DND-41 (cell line): ENCODE measurements around the gene SPAG16.

ENCODE experiments used
- ATAC-seq: fragments of 200-7000 bp; cut with Tn5 transposase; 3 replicates; pipeline ENCODE4 v1.9.1; 2021; ENCODE audit warnings: low read depth; ENCODE audit not compliant: insufficient read depth
- DNase-seq: peaks from one replicate; pipeline ENCODE4 v3.0.0-alpha.2; 2020
- H2AFZ ChIP-seq: 2 replicates; pipeline ENCODE4 v1.6.0; 2012; ENCODE audit warnings: low read depth, low read length
- H3K27ac ChIP-seq: 2 replicates; pipeline ENCODE4 v1.5.1; 2012; ENCODE audit warnings: low read length, inconsistent platforms
- H3K27me3 ChIP-seq: fragments of 200-600 bp; sonication (generic); 2 replicates; pipeline ENCODE4 v1.6.0; 2012; ENCODE audit warnings: low read length, mild to moderate bottlenecking, inconsistent platforms; ENCODE audit not compliant: insufficient read depth, poor library complexity
- H3K36me3 ChIP-seq: 2 replicates; pipeline ENCODE4 v1.5.1; 2012; ENCODE audit warnings: low read length, inconsistent platforms; ENCODE audit not compliant: insufficient read depth
- H3K4me1 ChIP-seq: 2 replicates; pipeline ENCODE4 v1.5.1; 2012; ENCODE audit warnings: mild to moderate bottlenecking, low read length; ENCODE audit not compliant: insufficient read depth
- H3K4me2 ChIP-seq: 2 replicates; pipeline ENCODE4 v1.6.0; 2012; ENCODE audit warnings: mild to moderate bottlenecking, moderate library complexity, low read length, inconsistent platforms; ENCODE audit not compliant: insufficient read depth
- H3K4me3 ChIP-seq, 2 experiments: fragments of 200-600 bp in 1 of 2; shearing (Covaris generic) in 1 of 2; 2 replicates each; pipeline ENCODE4 v1.5.1; 2012 to 2016; ENCODE audit warnings: inconsistent platforms in 2 of 2, low read length in 2 of 2, mild to moderate bottlenecking in 2 of 2, low read depth in 1 of 2, moderate library complexity in 1 of 2
- H3K79me2 ChIP-seq: 2 replicates; pipeline ENCODE4 v1.6.0; 2012; ENCODE audit warnings: low read length, inconsistent platforms; ENCODE audit not compliant: insufficient read depth
- H3K9ac ChIP-seq: 2 replicates; pipeline ENCODE4 v1.6.0; 2012; ENCODE audit warnings: low read depth, mild to moderate bottlenecking, inconsistent platforms, low read length, moderate library complexity
- H3K9me3 ChIP-seq: 2 replicates; pipeline ENCODE4 v1.5.1; 2012; ENCODE audit warnings: low read length, moderate library complexity, mild to moderate bottlenecking, inconsistent platforms; ENCODE audit not compliant: insufficient read depth, severe bottlenecking
- H4K20me1 ChIP-seq: 2 replicates; pipeline ENCODE4 v1.6.0; 2012; ENCODE audit warnings: low read length; ENCODE audit not compliant: insufficient read depth
- EZH2 ChIP-seq: IDR thresholded peaks from 3 replicates; pipeline ENCODE4 v1.6.1; 2012; ENCODE audit warnings: borderline replicate concordance, low read depth, mild to moderate bottlenecking, moderate library complexity, low read length, inconsistent platforms; ENCODE audit not compliant: severe bottlenecking
- TF ChIP-seq, protein P1 (sequence below): IDR thresholded peaks from 2 replicates; pipeline ENCODE4 v1.5.1; 2012; ENCODE audit warnings: borderline replicate concordance, low read length, moderate library complexity, mild to moderate bottlenecking; ENCODE audit not compliant: poor library complexity, severe bottlenecking; ENCODE audit errors: extremely low read depth

The SPAG16 gene

GRCh38 chr2:213740453-213740852, 456.2 kb downstream of the SPAG16 start:
- no peaks in the 10 kb centered on the region for H3K36me3 ChIP-seq
- ATAC-seq (no peak), DNase-seq (no peak)
- TF ChIP-seq EZH2 = no peak
- TF ChIP-seq, protein P1, sequence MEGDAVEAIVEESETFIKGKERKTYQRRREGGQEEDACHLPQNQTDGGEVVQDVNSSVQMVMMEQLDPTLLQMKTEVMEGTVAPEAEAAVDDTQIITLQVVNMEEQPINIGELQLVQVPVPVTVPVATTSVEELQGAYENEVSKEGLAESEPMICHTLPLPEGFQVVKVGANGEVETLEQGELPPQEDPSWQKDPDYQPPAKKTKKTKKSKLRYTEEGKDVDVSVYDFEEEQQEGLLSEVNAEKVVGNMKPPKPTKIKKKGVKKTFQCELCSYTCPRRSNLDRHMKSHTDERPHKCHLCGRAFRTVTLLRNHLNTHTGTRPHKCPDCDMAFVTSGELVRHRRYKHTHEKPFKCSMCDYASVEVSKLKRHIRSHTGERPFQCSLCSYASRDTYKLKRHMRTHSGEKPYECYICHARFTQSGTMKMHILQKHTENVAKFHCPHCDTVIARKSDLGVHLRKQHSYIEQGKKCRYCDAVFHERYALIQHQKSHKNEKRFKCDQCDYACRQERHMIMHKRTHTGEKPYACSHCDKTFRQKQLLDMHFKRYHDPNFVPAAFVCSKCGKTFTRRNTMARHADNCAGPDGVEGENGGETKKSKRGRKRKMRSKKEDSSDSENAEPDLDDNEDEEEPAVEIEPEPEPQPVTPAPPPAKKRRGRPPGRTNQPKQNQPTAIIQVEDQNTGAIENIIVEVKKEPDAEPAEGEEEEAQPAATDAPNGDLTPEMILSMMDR = no peak
- H3K4me1 ChIP-seq = no peaks in the 10 kb centered on the region
- no peaks in the 10 kb centered on the region for H4K20me1 ChIP-seq
- no peak overlapping the region for H3K4me3 ChIP-seq
- no peaks in the 10 kb centered on the region for H3K27me3 ChIP-seq
- no peaks in the 10 kb centered on the region for H3K9me3 ChIP-seq
- H3K4me2 ChIP-seq = no peak overlapping the region
- H2AFZ ChIP-seq = no peak overlapping the region
- H3K27ac ChIP-seq = no peak overlapping the region
- no peak overlapping the region for H3K9ac ChIP-seq
- no peaks in the 10 kb centered on the region for H3K79me2 ChIP-seq

DNA sequence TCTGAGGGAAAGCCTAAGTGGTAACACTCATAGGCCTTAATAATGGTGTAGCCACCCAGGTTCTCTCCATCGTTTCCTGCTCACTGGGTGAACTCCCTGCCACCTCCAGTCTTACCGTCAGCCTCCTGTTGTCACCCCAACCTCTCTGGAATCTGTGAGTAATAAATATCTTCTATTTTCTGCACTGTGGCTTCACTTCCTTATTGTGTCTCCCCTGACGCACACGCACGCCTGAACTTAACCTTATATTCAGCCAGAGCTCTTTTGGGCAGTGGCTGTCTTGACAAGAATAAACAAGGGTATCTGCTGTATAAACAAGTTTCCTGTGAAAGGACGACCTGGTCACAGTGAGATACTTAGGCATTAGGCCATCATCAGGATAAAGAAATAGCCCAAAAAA, 467.2 kb downstream of the SPAG16 start:
- TF ChIP-seq, protein P1 = no peak
- no peak for TF ChIP-seq EZH2
- Histone ChIP-seq H4K20me1 (no peaks in the 10 kb centered on the region), H3K4me3 (no peak overlapping the region), H3K36me3 (no peaks in the 10 kb centered on the region), H3K79me2 (no peaks in the 10 kb centered on the region), H3K9me3 (no peaks in the 10 kb centered on the region), H2AFZ (no peak overlapping the region), H3K4me2 (no peak overlapping the region), H3K27me3 (no peaks in the 10 kb centered on the region), H3K9ac (no peak overlapping the region), H3K4me1 (no peaks in the 10 kb centered on the region), H3K27ac (no peak overlapping the region)
- no peak for DNase-seq
- ATAC-seq = no peak

DNA sequence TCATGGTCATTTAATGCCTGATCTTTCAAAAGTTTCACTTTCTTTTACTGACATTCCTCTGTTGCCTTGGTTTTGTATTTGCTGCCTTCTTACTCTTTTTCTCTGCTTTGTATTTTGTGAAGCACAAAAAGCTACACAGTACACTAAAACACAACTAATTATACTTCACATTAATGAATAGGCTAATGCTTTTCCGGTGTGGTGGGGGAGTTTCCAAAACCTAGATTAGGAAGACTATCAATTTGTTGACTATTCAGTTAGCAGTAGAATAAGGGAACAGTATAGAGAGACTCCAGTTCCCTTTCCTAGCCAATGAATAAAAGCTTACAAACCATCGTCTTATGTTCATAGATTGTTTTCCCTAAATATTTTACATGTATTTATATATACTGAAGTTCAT, 468.3 kb downstream of the SPAG16 start:
- H3K4me2 ChIP-seq = no peak overlapping the region
- no peak for ATAC-seq

More for the DNA sequence above, 468.3 kb downstream of the SPAG16 start:
- Histone ChIP-seq H3K4me3 (no peak overlapping the region), H3K4me1 (peaks cover 5% of the 10 kb centered on the region), H3K27ac (no peak overlapping the region), H3K36me3 (no peaks in the 10 kb centered on the region), H3K9ac (no peak overlapping the region), H3K9me3 (no peaks in the 10 kb centered on the region), H2AFZ (peak overlapping the region; percentile 22; the same call in 1 of the 2 replicates), H4K20me1 (no peaks in the 10 kb centered on the region), H3K79me2 (no peaks in the 10 kb centered on the region), H3K27me3 (no peaks in the 10 kb centered on the region)
- no peak for DNase-seq
- TF ChIP-seq, protein P1 = no peak
- no peak for TF ChIP-seq EZH2
